WTC11 (cell line): Measurements from ENCODE around the gene MPIG6B.

ENCODE experiments used
- CTCF ChIP-seq: fragments of 200-600 bp; IDR thresholded peaks from 2 replicates; pipeline ENCODE4 v1.8.0; 2022; ENCODE audit warnings: antibody characterized with exemption
- ESRRA ChIP-seq: sonication (generic); formaldehyde crosslinking; IDR thresholded peaks from 2 replicates; pipeline ENCODE4 v1.8.1; 2022; ENCODE audit warnings: mild to moderate bottlenecking, missing genetic modification reagents, borderline replicate concordance
- JUN ChIP-seq: sonication (generic); formaldehyde crosslinking; IDR thresholded peaks from 2 replicates; pipeline ENCODE4 v1.8.0; 2023; ENCODE audit warnings: mild to moderate bottlenecking, missing genetic modification reagents
- NFATC4 ChIP-seq: fragments of 250-450 bp; sonication (Bioruptor Pico); IDR thresholded peaks from 2 replicates; pipeline ENCODE4 v1.9.0; 2021; ENCODE audit warnings: mild to moderate bottlenecking
- ZNF138 ChIP-seq: sonication (generic); formaldehyde crosslinking; conservative IDR thresholded peaks from 2 replicates; pipeline ENCODE4 v1.8.1; 2022; ENCODE audit warnings: mild to moderate bottlenecking, moderate library complexity, missing genetic modification reagents
- ZNF425 ChIP-seq: fragments of 250-450 bp; sonication (Bioruptor Pico); conservative IDR thresholded peaks from 2 replicates; pipeline ENCODE4 v1.9.0; 2021; ENCODE audit warnings: mild to moderate bottlenecking
- ZNF532 ChIP-seq: fragments of 250-450 bp; sonication (Bioruptor Pico); IDR thresholded peaks from 2 replicates; pipeline ENCODE4 v1.9.0; 2021; ENCODE audit warnings: mild to moderate bottlenecking, borderline replicate concordance

- no peak for TF ChIP-seq CTCF
- no peak for TF ChIP-seq ZNF425 (CRISPR knock-in tag)
- TF ChIP-seq ZNF138 (CRISPR knock-in tag) = no peak
- no peak for TF ChIP-seq JUN
- no peak for TF ChIP-seq NFATC4 (CRISPR knock-in tag)
- TF ChIP-seq ESRRA (CRISPR knock-in tag) = no peak
- TF ChIP-seq ZNF532 (CRISPR knock-in tag) = no peak
Observed at GRCh38 chr6:31692886-31693285, 30.3 kb upstream of the MPIG6B start.
